Measurements from ENCODE around the gene SNAPC4.

Gene SNAPC4

GRCh38 chr9:136391737-136392537 lies 8.0 kb downstream of the SNAPC4 start:
- no peaks in the 10 kb centered on the region for H3K4me1 ChIP-seq (ENCODE audit: control insufficient read depth, insufficient read depth, low read length)
- no peak overlapping the region for H3K4me3 ChIP-seq (ENCODE audit: low read length)
- no peaks in the 10 kb centered on the region for H3K9me3 ChIP-seq (ENCODE audit: control insufficient read depth, insufficient read depth, low read length)
- no peak for DNase-seq (ENCODE audit: low read depth, low spot score)
- no CpG with 5 or more reads among the region's 28 CpGs for WGBS (ENCODE audit: insufficient coverage, insufficient read length)
- H3K27me3 ChIP-seq (ENCODE audit: control insufficient read depth, insufficient read depth, low read length): no peaks in the 10 kb centered on the region
- no peak overlapping the region for H3K27ac ChIP-seq (ENCODE audit: low read length)
- peaks cover 64% of the 10 kb centered on the region for H3K36me3 ChIP-seq (ENCODE audit: control insufficient read depth, insufficient read depth, low read length)

GRCh38 chr9:136389396-136389795 lies 10.6 kb downstream of the SNAPC4 start:
- no peak overlapping the region for H3K27ac ChIP-seq (ENCODE audit: low read length)
- WGBS (ENCODE audit: insufficient coverage, insufficient read length): no CpG with 5 or more reads among the region's 14 CpGs
- DNase-seq (ENCODE audit: low read depth, low spot score): no peak
- H3K4me3 ChIP-seq (ENCODE audit: low read length): no peak overlapping the region
- no peaks in the 10 kb centered on the region for H3K27me3 ChIP-seq (ENCODE audit: control insufficient read depth, insufficient read depth, low read length)
- no peaks in the 10 kb centered on the region for H3K9me3 ChIP-seq (ENCODE audit: control insufficient read depth, insufficient read depth, low read length)
- no peaks in the 10 kb centered on the region for H3K4me1 ChIP-seq (ENCODE audit: control insufficient read depth, insufficient read depth, low read length)
- H3K36me3 ChIP-seq (ENCODE audit: control insufficient read depth, insufficient read depth, low read length): peaks cover 42% of the 10 kb centered on the region

GRCh38 chr9:136387217-136387616 lies 12.8 kb downstream of the SNAPC4 start:
- H3K36me3 ChIP-seq (ENCODE audit: control insufficient read depth, insufficient read depth, low read length): peaks cover 48% of the 10 kb centered on the region
- H3K27me3 ChIP-seq (ENCODE audit: control insufficient read depth, insufficient read depth, low read length): no peaks in the 10 kb centered on the region
- H3K4me1 ChIP-seq (ENCODE audit: control insufficient read depth, insufficient read depth, low read length): no peaks in the 10 kb centered on the region
- WGBS (ENCODE audit: insufficient coverage, insufficient read length): no CpG with 5 or more reads among the region's 19 CpGs
- DNase-seq (ENCODE audit: low read depth, low spot score): no peak
- H3K4me3 ChIP-seq (ENCODE audit: low read length): no peak overlapping the region
- no peaks in the 10 kb centered on the region for H3K9me3 ChIP-seq (ENCODE audit: control insufficient read depth, insufficient read depth, low read length)
- H3K27ac ChIP-seq (ENCODE audit: low read length): no peak overlapping the region

- no CpG with 5 or more reads among the region's 13 CpGs for WGBS (ENCODE audit: insufficient coverage, insufficient read length)
- Histone ChIP-seq H3K27me3 (ENCODE audit: control insufficient read depth, insufficient read depth, low read length) (no peaks in the 10 kb centered on the region), H3K4me3 (ENCODE audit: low read length) (no peak overlapping the region), H3K27ac (ENCODE audit: low read length) (no peak overlapping the region), H3K36me3 (ENCODE audit: control insufficient read depth, insufficient read depth, low read length) (peaks cover 51% of the 10 kb centered on the region), H3K9me3 (ENCODE audit: control insufficient read depth, insufficient read depth, low read length) (no peaks in the 10 kb centered on the region), H3K4me1 (ENCODE audit: control insufficient read depth, insufficient read depth, low read length) (no peaks in the 10 kb centered on the region)
- DNase-seq (ENCODE audit: low read depth, low spot score): no peak
Observed at GRCh38 chr9:136386018-136386417, 14.0 kb downstream of the SNAPC4 start.

GRCh38 chr9:136385015-136385414 lies 15.0 kb downstream of the SNAPC4 start:
- DNase-seq (ENCODE audit: low read depth, low spot score): no peak
- Histone ChIP-seq H3K4me1 (ENCODE audit: control insufficient read depth, insufficient read depth, low read length) (no peaks in the 10 kb centered on the region), H3K36me3 (ENCODE audit: control insufficient read depth, insufficient read depth, low read length) (peaks cover 59% of the 10 kb centered on the region), H3K9me3 (ENCODE audit: control insufficient read depth, insufficient read depth, low read length) (no peaks in the 10 kb centered on the region), H3K27ac (ENCODE audit: low read length) (no peak overlapping the region), H3K27me3 (ENCODE audit: control insufficient read depth, insufficient read depth, low read length) (no peaks in the 10 kb centered on the region), H3K4me3 (ENCODE audit: low read length) (no peak overlapping the region)
- no CpG with 5 or more reads among the region's 11 CpGs for WGBS (ENCODE audit: insufficient coverage, insufficient read length)

GRCh38 chr9:136383436-136383835 lies 16.5 kb downstream of the SNAPC4 start:
- Histone ChIP-seq H3K9me3 (ENCODE audit: control insufficient read depth, insufficient read depth, low read length) (no peaks in the 10 kb centered on the region), H3K4me3 (ENCODE audit: low read length) (no peak overlapping the region), H3K4me1 (ENCODE audit: control insufficient read depth, insufficient read depth, low read length) (no peaks in the 10 kb centered on the region; the same call in 1 of the 2 replicates), H3K27me3 (ENCODE audit: control insufficient read depth, insufficient read depth, low read length) (no peaks in the 10 kb centered on the region), H3K36me3 (ENCODE audit: control insufficient read depth, insufficient read depth, low read length) (peaks cover 64% of the 10 kb centered on the region), H3K27ac (ENCODE audit: low read length) (no peak overlapping the region)
- WGBS (ENCODE audit: insufficient coverage, insufficient read length): no CpG with 5 or more reads among the region's 20 CpGs
- no peak for DNase-seq (ENCODE audit: low read depth, low spot score)

- WGBS (ENCODE audit: insufficient coverage, insufficient read length): no CpG with 5 or more reads among the region's 25 CpGs
- Histone ChIP-seq H3K9me3 (ENCODE audit: control insufficient read depth, insufficient read depth, low read length) (no peaks in the 10 kb centered on the region), H3K36me3 (ENCODE audit: control insufficient read depth, insufficient read depth, low read length) (peaks cover 56% of the 10 kb centered on the region), H3K4me3 (ENCODE audit: low read length) (no peak overlapping the region), H3K27me3 (ENCODE audit: control insufficient read depth, insufficient read depth, low read length) (no peaks in the 10 kb centered on the region), H3K27ac (ENCODE audit: low read length) (no peak overlapping the region), H3K4me1 (ENCODE audit: control insufficient read depth, insufficient read depth, low read length) (no peaks in the 10 kb centered on the region; the same call in 1 of the 2 replicates)
- DNase-seq (ENCODE audit: low read depth, low spot score): no peak
Observed at GRCh38 chr9:136381966-136382513, 17.9 kb downstream of the SNAPC4 start.

- Histone ChIP-seq H3K36me3 (ENCODE audit: control insufficient read depth, insufficient read depth, low read length) (peaks cover 53% of the 10 kb centered on the region), H3K27me3 (ENCODE audit: control insufficient read depth, insufficient read depth, low read length) (no peaks in the 10 kb centered on the region)
- no peak for DNase-seq (ENCODE audit: low read depth, low spot score)
Observed at GRCh38 chr9:136381311-136381710, 18.7 kb downstream of the SNAPC4 start.

GRCh38 chr9:136380381-136380780 lies 19.6 kb downstream of the SNAPC4 start:
- Histone ChIP-seq H3K4me3 (ENCODE audit: low read length) (no peak overlapping the region), H3K27me3 (ENCODE audit: control insufficient read depth, insufficient read depth, low read length) (no peaks in the 10 kb centered on the region), H3K27ac (ENCODE audit: low read length) (no peak overlapping the region), H3K4me1 (ENCODE audit: control insufficient read depth, insufficient read depth, low read length) (no peaks in the 10 kb centered on the region; the same call in 1 of the 2 replicates), H3K36me3 (ENCODE audit: control insufficient read depth, insufficient read depth, low read length) (peaks cover 59% of the 10 kb centered on the region), H3K9me3 (ENCODE audit: control insufficient read depth, insufficient read depth, low read length) (no peaks in the 10 kb centered on the region)
- DNase-seq (ENCODE audit: low read depth, low spot score): no peak
- no CpG with 5 or more reads among the region's 17 CpGs for WGBS (ENCODE audit: insufficient coverage, insufficient read length)

More at GRCh38 chr9:136381311-136381710, 18.7 kb downstream of the SNAPC4 start:
- H3K27ac ChIP-seq (ENCODE audit: low read length): no peak overlapping the region
- no CpG with 5 or more reads among the region's 9 CpGs for WGBS (ENCODE audit: insufficient coverage, insufficient read length)
- H3K4me3 ChIP-seq (ENCODE audit: low read length): no peak overlapping the region
- no peaks in the 10 kb centered on the region; the same call in 1 of the 2 replicates for H3K4me1 ChIP-seq (ENCODE audit: control insufficient read depth, insufficient read depth, low read length)
- H3K9me3 ChIP-seq (ENCODE audit: control insufficient read depth, insufficient read depth, low read length): no peaks in the 10 kb centered on the region

- WGBS (ENCODE audit: insufficient coverage, insufficient read length): no CpG with 5 or more reads among the region's 11 CpGs
- Histone ChIP-seq H3K9me3 (ENCODE audit: control insufficient read depth, insufficient read depth, low read length) (no peaks in the 10 kb centered on the region), H3K36me3 (ENCODE audit: control insufficient read depth, insufficient read depth, low read length) (peaks cover 60% of the 10 kb centered on the region), H3K4me3 (ENCODE audit: low read length) (no peak overlapping the region), H3K4me1 (ENCODE audit: control insufficient read depth, insufficient read depth, low read length) (no peaks in the 10 kb centered on the region; the same call in 1 of the 2 replicates), H3K27ac (ENCODE audit: low read length) (no peak overlapping the region), H3K27me3 (ENCODE audit: control insufficient read depth, insufficient read depth, low read length) (no peaks in the 10 kb centered on the region)
- DNase-seq (ENCODE audit: low read depth, low spot score): no peak
Observed at GRCh38 chr9:136379891-136380290, 20.1 kb downstream of the SNAPC4 start.

Data from iPS DF 6.9 (cell line).